CD4-positive, alpha-beta T cell treated with Interleukin-6 at 100 ng/mL for 8 hours (primary cell): ENCODE data around the gene AMPD1.

Experiments used
- DNase-seq: peaks from one replicate; pipeline ENCODE4 v3.0.0-alpha.2; 2020; ENCODE audit warnings: mixed read lengths, low spot score

AMPD1 gene

GRCh38 chr1:114700036-114700600, 4.8 kb upstream of the AMPD1 start:
- DNase-seq, result no peak

- DNase-seq, result no peak
Measured at GRCh38 chr1:114696810-114697209, 1.5 kb upstream of the AMPD1 start.

DNA sequence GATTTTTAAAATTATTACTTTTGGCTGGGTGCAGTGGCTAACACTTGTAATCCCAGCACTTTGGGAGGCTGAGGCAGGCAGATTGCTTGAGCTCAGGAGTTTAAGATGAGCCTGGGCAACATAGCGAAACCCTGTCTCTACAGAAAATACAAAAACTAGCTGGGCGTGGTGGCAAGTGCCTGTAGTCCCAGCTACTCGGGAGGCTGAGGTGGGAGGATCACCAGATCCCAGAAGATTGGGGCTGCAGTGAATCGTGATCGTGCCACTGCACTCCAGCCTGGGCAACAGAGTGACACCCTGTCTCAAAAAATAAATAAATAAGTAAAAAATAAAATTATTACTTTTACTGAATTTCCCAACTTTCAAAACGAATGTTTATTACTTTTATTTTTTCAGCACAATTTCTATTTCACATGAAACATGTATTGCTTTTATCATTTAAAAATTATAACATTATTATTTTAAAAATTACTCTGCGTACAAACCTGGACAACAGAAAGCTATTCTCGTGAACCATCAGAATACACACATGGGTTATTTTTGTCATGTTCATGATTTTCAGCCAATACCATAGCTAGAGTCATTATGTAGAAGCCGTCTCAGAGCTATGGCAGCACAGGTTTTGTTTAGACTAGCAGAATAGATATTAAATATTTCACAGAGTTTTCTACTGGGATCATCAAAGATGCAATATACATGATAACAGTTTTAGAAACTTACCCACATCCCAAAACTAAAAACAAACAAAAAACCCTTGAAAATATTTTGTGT, 621 bp downstream of the AMPD1 start:
- no peak for DNase-seq

GRCh38 chr1:114692947-114693346, 2.4 kb downstream of the AMPD1 start:
- no peak for DNase-seq

GRCh38 chr1:114691061-114691460, 4.3 kb downstream of the AMPD1 start:
- DNase-seq, result no peak

DNA sequence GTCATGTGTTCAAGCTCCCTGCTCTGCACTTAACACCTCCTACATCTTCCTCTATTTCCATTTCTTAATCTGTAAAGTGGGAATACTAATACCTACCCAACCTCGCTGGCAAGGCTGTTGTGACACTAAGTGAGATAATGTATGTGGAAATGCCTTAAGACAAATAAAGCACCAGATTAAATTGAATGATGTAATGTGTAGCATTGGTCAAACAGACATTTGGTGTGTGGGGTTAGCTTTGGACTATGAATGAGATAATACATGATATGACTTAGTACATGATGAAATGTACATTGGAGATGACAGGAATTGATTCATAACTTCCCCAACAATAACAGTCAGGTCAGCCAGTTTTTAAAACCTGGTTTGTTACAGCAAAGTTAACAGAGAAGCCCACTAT, 5.2 kb downstream of the AMPD1 start:
- DNase-seq, result no peak

DNA sequence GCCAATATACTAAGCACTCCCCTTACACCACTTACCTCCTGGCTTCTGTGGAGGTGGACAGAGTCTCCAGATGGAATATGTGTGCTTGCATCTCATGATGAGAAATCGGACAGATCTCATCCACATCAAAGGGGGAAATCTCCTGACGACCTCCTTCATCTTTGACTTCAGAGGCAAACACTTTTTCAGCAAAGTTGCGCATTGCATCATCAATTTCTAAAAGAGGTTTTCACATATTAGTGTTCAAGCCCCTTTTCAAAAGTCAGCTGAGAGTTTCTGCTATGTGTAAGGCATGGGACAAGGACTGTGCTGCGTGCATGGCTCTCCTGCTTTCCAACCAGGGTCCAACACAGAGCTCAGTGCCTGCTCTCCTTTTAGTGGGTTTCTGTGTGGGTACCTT, 6.8 kb downstream of the AMPD1 start:
- no peak for DNase-seq

GRCh38 chr1:114685851-114686250, 9.5 kb downstream of the AMPD1 start:
- no peak for DNase-seq

DNA sequence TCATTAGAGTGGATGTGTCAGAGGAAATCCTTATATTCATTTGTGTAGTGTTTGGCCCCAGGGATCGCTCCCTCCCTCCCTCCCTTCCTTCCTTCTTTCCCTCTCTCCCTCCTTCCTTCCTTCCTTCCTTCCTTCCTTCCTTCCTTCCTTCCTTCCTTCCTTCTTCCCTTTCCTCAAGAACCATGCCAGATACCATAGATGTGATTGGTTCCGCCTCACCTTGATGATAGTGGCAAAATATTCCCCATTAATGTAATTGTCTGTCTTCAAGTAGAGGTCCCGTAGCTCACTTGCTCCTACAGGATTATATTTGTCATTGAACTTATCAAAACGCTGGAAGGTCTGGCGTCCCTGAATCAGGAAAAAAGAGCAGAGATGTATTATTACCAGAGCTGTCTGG, 17.7 kb downstream of the AMPD1 start:
- no peak for DNase-seq

DNA sequence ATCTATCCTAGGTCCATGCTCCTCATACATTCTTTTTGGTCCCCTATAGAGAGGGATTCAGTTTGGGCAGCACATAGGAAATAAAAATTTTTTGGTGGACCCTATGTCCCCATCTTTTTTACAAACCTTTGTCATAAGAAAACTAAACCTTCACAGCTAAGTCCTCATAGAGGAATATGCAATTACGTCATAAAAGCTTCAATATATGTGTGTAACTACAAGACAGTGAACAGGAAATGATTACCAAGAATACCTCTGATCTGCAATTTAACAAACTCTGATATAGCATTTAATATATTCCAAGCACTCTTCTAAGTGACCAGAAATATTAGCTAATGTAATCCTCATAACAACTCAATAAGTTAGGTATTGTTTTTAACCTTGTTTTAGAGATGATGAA, 19.2 kb downstream of the AMPD1 start:
- DNase-seq, result no peak

DNA sequence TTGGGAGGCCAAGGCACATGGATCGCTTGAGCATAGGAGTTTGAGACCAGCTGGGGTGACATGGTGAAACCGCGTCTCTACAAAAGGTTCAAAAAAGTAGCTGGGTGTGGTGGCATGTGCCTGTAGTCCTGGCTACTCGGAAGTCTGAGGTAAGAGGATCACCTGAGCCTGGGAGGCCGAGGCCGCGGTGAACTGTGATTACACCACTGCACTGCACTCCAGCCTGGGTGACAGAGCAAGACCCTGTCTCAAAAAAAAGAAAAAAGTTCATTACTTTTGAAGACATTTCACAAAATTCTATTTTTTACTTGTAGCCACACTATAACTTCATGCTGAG, 23.4 kb downstream of the AMPD1 start:
- no peak for DNase-seq

DNA sequence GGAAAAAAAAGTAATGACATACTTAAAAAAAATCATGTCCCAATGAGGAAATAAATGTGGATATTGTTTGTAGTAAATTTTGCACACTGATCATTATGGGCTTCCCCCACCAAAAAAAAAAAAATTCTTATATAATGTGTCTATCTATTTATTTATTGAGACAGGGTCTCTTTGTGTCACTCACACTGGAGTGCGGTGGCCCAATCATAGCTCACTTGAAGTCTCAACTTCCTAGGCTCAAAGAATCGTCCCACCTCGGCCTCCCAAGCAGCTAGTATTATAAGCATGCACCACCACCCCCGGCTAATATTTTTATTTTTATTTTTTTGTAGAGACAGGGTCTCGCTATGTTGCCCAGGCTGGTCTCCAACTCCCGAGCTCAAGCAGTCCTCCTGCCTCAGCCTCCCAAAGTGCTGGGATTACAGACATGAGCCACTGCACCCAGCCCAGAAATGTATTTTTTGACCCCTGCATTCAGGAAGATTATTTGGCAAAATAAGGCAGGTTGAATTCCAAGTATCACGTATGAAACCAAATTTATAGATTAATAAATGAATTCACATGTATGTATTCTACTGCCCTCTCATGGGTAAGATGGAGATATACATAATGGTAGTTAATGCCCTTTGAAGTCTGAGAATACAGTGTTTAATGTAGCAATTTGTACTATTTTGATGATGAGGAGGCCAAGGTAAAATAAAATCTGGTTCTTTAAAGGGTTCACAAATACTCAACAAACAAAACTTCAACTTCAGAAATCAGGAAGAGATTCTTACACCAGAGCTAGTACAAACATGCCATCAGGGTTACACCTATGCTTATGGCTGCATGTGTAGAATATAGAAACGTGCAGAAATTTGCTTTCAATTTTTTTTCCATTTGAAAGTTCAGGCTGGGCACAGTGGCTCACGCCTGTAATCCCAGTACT, 24.1 kb downstream of the AMPD1 start:
- no peak for DNase-seq

DNA sequence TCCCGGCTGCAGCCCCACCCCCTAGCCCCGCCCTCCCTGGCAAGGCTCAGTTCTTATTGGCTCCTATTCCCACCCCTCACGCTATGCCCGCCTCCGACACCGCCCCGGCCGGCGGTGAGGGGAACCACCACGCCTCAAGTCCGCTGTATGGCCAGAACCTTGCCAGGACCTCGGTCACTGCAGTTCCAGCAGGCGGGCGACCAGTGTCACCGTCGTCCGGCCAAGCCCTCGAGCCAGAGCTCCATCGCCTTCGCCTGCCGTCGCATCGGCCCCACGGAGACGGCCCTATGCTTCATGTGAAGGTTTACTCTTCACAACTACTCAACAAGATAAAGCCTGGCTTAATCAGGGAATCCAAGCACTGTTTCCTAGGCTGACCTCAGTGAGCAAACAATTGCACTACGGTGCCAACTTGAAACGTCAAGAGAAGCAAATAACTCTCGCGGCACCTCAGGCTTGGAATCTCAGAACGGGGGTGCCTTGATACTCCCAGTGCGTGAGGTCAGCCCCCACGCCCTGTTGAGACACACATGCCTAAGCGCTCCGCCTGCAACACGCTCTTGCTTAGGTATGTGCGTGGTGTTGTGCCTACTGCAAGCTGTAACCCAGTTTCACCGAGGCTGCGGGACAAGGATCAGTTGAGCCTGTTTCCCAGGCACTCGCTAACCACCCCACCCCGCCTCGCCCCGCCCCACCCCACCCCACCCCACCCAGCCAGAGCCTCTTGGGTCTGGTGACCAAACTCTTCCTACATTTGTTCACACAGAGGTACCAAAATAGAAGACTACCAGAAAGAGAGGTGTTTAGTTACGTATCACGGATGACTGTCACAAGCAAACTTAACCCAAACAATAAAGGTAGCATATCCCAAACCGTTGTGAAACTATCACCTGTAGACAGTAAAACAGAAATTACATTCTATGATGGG, 25.0 kb downstream of the AMPD1 start:
- DNase-seq, result peak; percentile 85

DNA sequence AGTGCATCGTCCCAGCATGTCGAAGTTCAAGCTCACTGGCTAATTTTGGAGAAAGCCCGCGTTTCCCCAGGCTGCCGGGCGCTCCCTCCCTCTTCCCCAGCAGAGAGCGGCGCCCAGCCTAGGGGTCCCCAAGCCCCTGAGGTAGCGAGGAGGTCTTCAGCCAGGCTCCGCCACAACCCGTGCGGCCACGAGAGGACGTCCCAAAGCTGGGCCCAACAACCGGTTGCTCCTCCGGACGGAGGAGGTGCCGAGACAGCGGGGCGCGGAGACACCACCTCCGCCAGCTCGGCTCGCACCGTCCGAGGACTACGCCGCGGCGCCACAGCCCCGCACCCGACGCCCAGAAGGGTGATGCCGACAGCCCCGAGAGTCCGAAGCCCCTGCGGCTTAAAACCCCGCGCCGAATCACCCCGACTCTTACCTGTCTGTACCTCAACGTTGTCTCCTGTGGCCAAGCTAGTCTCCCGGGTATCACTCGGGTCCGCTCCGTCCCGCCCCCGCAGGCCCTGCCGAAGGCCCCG, 25.7 kb downstream of the AMPD1 start, which contains the start of gene DENND2C:
Gene DENND2C (minus strand): TSS at position 488 of the 521 bp plus-strand sequence. CDS start 44,065 bp downstream, outside the sequence.
- DNase-seq, result no peak

- no peak for DNase-seq
Measured at GRCh38 chr1:114668784-114669561, 26.4 kb downstream of the AMPD1 start.

- no peak for DNase-seq
Measured at GRCh38 chr1:114668373-114668772, 27.0 kb downstream of the AMPD1 start.

GRCh38 chr1:114666954-114667353, 28.4 kb downstream of the AMPD1 start:
- no peak for DNase-seq

GRCh38 chr1:114660238-114660637, 35.1 kb downstream of the AMPD1 start:
- no peak for DNase-seq

DNA sequence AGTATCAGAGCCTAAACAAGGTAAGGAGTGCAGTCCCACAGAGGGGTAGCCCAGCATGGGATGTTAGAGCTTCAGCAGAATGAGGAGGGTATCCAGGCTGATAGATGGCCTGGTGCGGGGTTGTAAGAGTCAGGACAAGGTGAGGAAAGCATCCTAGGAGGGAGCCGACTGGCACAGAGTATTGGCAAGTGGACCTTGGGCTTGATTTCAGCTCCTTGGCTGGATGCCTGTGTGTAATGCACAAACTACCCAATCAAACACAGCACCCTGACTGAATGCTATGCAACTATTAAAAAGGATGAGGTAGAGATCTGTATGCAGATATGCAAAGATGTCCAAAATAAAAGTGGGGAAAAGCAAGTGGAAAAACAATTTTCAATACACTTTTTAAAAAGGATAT, 43.5 kb downstream of the AMPD1 start:
- DNase-seq, result no peak

DNA sequence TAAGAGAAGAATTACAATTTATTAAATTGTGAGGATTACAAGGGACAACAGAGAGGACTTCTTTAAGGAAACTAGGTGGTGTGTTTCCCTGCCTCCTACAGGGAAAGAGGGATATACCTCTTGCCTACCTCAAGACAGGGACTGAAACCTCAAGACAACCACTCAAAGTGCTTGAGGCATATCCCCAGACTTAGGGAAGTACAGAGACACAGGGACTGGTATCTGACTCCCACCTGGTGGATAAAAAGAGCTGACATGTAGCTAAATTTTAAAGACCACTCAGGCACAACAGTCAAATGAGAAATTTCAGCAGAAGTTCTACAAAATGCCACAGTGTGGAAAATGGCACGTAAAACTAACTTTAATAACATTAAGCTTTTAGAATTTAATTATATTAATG, 46.8 kb downstream of the AMPD1 start:
- no peak for DNase-seq

DNA sequence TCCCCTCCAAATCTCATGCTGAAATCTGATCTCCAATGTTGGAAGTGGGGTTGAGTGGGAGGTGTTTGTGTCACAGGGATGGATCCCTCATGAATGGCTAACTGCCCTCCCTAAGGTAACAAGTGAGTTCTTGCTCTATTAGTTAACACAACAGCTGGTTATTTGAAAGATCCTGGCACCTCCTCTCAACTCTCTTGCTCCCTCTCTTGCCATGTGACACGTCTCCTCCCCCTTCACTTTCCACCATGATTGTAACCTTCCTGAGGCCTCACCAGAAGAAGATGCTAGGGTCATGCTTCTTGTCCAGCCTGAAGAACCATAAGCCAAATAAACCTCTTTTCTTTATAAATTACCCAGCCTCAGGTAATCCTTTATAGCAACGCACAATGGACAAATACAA, 54.0 kb downstream of the AMPD1 start:
- no peak for DNase-seq
